Skin epidermis (tissue), 12 donors: ENCODE results near the gene C16orf54.
"Not testable (repeated sequence)": the region's sequence is repeated elsewhere in the genome, so short reads cannot be mapped to it uniquely, and the experiment has no call there.

Experiments
- H3K27ac ChIP-seq, 21 experiments: fragments of 200-600 bp; sonication (generic) in 11 of 21; one replicate each; pipeline ENCODE4 v1.5.0; 2020; ENCODE audit warnings: mild to moderate bottlenecking in 3 of 21, inconsistent platforms in 2 of 21, moderate library complexity in 2 of 21
- H3K4me3 ChIP-seq, 7 experiments: fragments of 200-600 bp; sonication (generic) in 2 of 7; one replicate each; pipeline ENCODE4 v1.5.0; 2020; ENCODE audit warnings: inconsistent platforms in 2 of 7, mild to moderate bottlenecking in 2 of 7, moderate library complexity in 1 of 7

Gene C16orf54

GRCh38 chr16:29745853-29746345 is at the start of gene C16orf54:
Gene C16orf54 (minus strand): TSS chr16:29745990. CDS start chr16:29744951, 1,039 bp downstream.
- Histone ChIP-seq H3K27ac (peak within 1 kb of the TSS in 19 of 21 experiments; percentile 28 to 95 (median 80)), H3K4me3 (peak within 1 kb of the TSS; percentile 32 to 52 (median 40))

- H3K27ac ChIP-seq, result no peak overlapping the region
Observed at GRCh38 chr16:29794231-29794710, 48.5 kb upstream of the C16orf54 start.

GRCh38 chr16:29793153-29793552 is 47.4 kb upstream of the C16orf54 start:
- H3K4me3 ChIP-seq, result not testable (repeated sequence)
- peak overlapping the region in 1 of 21 experiments; percentile 95 for H3K27ac ChIP-seq

More at GRCh38 chr16:29794231-29794710, 48.5 kb upstream of the C16orf54 start:
- H3K4me3 ChIP-seq, result no peak overlapping the region

GRCh38 chr16:29791845-29792807 is 46.3 kb upstream of the C16orf54 start:
- Histone ChIP-seq H3K4me3 (peak overlapping the region in 6 of 7 experiments; percentile 71 to 89 (median 84)), H3K27ac (peak overlapping the region in 2 of 21 experiments; percentile 95 to 99)

GRCh38 chr16:29790949-29791844 is 45.4 kb upstream of the C16orf54 start:
- Histone ChIP-seq H3K27ac (peak overlapping the region in 20 of 21 experiments; percentile 2 to 99 (median 81)), H3K4me3 (peak overlapping the region; percentile 69 to 89 (median 82))

GRCh38 chr16:29790183-29790948 is 44.6 kb upstream of the C16orf54 start, which contains the start of gene KIF22:
Gene KIF22 (plus strand): TSS chr16:29790751. CDS start chr16:29790760, 9 bp downstream.
- Histone ChIP-seq H3K27ac (peak within 1 kb of the TSS; percentile 23 to 99 (median 90)), H3K4me3 (peak within 1 kb of the TSS; percentile 69 to 89 (median 82))

GRCh38 chr16:29789775-29790182 is 44.0 kb upstream of the C16orf54 start:
- peak overlapping the region; percentile 23 to 99 (median 89) for H3K27ac ChIP-seq
- H3K4me3 ChIP-seq, result peak overlapping the region; percentile 69 to 89 (median 82)

GRCh38 chr16:29787155-29787554 is 41.4 kb upstream of the C16orf54 start:
- not testable (repeated sequence) for H3K4me3 ChIP-seq, H3K27ac ChIP-seq

GRCh38 chr16:29784901-29785500 is 39.2 kb upstream of the C16orf54 start:
- Histone ChIP-seq H3K27ac (peak overlapping the region in 4 of 21 experiments; percentile 19 to 58 (median 38)), H3K4me3 (peak overlapping the region in 3 of 7 experiments; percentile 6 to 16 (median 7))

GRCh38 chr16:29784157-29784556 is 38.4 kb upstream of the C16orf54 start:
- H3K27ac ChIP-seq, result no peak overlapping the region
- H3K4me3 ChIP-seq, result no peak overlapping the region

- not testable (repeated sequence) for H3K27ac ChIP-seq, H3K4me3 ChIP-seq
Observed at GRCh38 chr16:29783094-29783953, 37.5 kb upstream of the C16orf54 start.

- no peak overlapping the region for H3K27ac ChIP-seq
- no peak overlapping the region for H3K4me3 ChIP-seq
Observed at GRCh38 chr16:29779474-29779873, 33.7 kb upstream of the C16orf54 start.

- H3K4me3 ChIP-seq, result no peak within 1 kb of the TSS
- no peak within 1 kb of the TSS for H3K27ac ChIP-seq
Observed at GRCh38 chr16:29777576-29778350, 32.0 kb upstream of the C16orf54 start, which contains the start of gene ZG16. Gene ZG16 (plus strand): TSS chr16:29778256. CDS start chr16:29779267, 1,011 bp downstream.

GRCh38 chr16:29775742-29776408 is 30.1 kb upstream of the C16orf54 start:
- H3K27ac ChIP-seq, result no peak overlapping the region
- no peak overlapping the region for H3K4me3 ChIP-seq

- no peak overlapping the region for H3K4me3 ChIP-seq
- H3K27ac ChIP-seq, result no peak overlapping the region
Observed at GRCh38 chr16:29774730-29775129, 28.9 kb upstream of the C16orf54 start.

- H3K4me3 ChIP-seq, H3K27ac ChIP-seq: not testable (repeated sequence)
Observed at GRCh38 chr16:29772330-29772729, 26.5 kb upstream of the C16orf54 start.
